Activated CD8-positive, alpha-beta memory T cell treated with anti-CD3 and anti-CD28 coated beads, Interleukin-2, amount 50 U/mL, for 48 hours (primary cell): Measurements from ENCODE around the gene ARPC4.

Experiments
- DNase-seq: peaks from one replicate; pipeline ENCODE4 v3.0.0-alpha.2; 2020

ARPC4 gene

DNA sequence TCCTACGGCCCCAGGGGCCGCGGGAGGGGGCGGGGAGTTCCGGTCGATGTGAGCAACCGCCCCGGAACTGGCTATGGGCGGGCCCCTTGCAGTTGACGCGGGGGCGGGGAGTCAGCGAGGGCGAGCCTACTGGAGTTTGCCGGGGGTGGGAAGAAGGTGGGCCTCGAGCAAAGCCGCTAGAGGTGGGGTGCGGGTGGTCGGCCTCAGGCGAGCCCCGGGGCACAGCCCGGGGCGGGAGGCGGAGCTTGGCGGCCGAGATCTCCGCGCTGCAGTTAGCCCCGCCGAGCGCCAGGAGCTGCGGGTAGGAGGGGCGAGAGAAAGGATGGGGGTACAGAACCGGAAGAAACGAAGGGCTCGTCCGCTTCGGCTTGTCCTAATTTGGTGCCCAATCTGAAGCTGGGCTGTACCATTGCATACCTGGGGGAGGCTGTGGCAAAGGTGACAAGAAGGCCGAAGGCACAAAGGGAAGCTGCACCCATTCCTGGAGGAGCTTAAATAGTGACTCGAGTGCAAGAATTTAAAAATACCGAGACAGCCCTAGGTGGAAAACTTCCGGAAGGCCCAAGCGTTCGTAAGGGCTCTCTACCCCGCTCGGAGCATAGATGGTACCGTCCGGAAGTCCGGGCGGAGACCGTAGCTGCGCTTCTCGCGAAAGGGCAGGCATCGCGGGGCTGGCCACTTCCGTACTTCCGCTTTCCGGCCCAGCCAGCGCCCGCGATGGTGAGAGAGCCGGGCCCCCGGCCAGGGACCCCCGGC is at the start of gene ARPC4, which contains the start of gene TADA3:
TSS of gene ARPC4 (plus strand) at position 678 of the 756 bp plus-strand sequence. CDS start at position 718, 40 bp downstream.
TSS of gene TADA3 (minus strand) at position 69 of the 756 bp plus-strand sequence. CDS start 1,007 bp downstream, outside the sequence.
- DNase-seq, result peak; percentile 93

DNA sequence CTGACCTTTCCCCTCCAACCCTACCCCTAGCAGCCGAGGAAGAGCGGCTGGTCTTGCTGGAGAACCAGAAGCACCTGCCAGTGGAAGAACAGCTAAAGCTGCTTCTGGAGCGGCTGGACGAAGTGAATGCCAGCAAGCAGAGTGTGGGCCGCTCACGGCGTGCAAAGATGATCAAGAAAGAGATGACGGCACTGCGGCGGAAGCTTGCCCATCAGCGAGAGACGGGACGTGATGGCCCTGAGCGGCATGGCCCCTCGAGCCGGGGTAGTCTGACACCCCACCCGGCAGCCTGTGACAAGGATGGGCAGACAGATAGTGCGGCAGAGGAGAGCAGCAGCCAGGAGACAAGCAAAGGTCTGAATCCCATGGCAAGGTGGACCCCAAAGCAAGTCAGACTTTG is 49.3 kb upstream of the ARPC4 start:
- no peak for DNase-seq

DNA sequence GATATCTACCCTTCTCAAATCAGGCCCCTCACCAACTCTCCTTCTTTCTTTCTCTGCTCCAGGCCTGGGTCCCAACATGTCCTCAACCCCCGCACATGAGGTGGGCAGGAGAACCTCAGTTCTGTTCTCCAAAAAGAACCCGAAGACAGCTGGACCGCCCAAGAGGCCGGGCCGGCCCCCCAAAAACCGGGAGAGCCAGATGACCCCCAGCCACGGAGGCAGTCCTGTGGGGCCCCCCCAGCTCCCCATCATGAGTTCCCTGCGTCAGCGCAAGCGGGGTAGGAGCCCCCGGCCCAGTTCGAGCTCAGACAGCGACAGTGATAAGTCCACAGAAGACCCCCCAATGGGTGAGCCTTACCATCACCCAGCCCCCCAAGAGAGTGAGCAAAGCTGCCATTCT is 48.7 kb upstream of the ARPC4 start:
- no peak for DNase-seq

DNA sequence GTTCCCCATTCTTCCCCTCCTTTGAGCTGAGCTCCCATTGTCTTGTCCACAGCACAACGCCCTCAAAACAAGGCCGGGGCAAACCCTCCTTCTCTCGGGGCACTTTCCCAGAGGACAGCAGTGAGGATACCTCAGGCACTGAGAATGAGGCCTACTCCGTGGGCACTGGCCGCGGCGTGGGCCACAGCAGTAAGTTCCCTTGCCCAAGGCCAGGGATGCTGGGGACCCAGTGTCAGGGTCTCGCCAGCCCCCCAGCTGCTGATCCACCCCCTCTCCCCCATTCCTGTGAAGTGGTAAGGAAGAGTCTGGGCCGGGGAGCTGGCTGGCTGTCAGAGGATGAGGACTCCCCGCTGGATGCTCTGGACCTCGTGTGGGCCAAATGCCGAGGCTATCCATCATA is 47.4 kb upstream of the ARPC4 start:
- DNase-seq, result no peak

DNA sequence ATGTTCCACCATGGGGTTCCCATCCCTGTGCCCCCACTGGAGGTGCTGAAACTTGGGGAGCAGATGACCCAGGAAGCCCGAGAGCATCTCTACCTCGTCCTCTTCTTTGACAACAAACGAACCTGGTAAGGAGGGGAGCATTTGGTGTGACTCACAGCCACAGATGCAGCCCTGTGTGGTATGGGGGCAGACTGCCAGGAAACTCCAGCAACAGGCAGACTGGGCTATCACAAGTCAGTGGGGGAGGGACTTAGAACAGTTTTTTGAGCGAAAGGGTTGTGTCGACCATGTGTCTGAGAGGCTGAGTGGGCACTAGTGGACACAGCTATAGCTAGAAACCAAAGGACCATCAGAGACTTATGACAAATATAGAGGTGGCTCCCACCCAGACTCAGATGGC is 46.6 kb upstream of the ARPC4 start:
- no peak for DNase-seq

DNA sequence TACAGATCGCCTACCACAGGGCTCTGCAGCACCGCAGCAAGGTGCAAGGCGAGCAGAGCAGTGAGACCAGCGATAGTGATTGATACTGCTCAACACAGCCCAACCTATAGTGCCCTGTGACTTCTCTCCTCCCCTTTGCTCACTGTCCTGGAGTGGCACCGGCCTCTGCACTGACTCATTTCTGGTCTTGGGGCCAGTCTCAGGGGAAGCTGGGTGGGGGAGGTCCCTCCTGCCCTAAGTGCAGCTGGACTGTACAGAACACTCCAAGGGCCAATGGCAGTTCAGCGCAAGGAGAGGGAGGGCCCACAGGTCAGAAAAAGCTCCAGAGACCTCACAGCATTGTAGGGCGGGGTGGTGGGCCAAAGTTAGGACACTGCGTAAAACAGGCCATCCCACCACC is 45.6 kb upstream of the ARPC4 start:
- no peak for DNase-seq

DNA sequence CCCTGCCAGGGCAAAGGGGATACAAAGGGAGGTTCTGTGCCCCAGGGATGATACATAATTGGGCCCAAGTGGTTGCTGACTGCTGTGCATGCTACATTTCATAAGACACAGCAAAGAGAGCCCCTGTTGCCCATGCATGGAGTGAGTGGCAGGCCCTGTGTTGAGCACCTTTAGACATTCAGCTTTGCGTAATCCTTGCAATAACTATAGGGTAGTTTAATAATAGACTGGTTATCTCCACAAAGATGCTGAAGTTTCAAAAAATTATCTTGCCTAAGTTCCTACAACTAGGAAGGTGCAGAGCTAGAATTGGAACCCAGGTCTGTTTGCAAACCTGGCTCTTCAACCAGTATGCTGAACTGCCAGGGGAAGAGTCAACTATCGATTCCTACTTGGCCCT is 44.9 kb upstream of the ARPC4 start:
- no peak for DNase-seq

DNA sequence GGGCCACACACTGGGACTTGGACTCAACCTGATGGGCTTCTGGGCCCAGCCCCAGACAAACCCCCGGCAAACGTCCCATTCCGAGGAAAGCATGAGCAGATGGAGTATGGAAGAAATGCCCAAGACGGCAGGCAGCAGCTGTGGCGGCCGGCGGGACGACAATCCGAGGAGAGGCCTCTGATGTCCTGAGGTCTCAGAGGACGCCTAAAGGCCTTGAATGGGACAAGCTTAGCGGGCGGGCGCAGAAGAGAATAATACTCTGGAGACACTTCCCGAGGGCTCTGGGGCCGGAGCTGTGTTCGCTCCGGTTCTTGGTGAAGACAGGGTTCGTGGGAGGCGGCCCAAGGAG is 43.6 kb upstream of the ARPC4 start:
- DNase-seq, result no peak

DNA sequence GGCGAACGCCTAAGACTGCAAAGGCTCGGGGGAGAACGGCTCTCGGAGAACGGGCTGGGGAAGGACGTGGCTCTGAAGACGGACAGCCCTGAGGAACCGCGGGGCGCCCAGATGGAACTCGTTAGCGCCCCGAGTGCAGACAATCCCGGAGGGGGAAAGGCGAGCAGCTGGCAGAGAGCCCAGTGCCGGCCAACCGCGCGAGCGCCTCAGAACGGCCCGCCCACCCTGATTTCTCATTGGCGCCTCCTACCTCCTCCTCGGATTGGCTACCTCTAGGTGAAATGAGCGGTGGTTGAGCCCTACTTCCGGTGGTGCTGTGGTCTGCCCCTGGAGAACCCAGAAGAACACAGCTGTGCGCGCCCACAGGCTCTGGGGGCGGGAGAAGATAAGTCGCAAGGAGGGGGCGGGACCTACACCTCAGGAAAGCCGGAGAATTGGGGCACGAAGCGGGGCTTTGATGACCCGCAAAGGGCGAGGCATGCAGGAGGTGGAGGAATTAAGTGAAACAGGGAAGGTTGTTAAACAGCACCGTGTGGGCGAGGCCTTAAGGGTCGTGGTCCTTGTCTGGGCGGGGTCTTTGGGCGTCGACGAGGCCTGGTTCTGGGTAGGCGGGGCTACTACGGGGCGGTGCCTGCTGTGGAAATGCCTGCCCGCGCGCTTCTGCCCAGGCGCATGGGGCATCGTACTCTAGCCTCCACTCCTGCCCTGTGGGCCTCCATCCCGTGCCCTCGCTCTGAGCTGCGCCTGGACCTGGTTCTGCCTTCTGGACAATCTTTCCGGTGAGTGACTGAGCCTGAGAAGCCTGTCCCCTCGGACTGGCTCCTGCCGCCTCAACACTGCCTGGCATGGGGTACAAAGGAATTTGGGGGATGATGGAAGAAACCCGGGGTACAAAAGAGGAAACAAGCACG is 43.0 kb upstream of the ARPC4 start, which contains the start of gene OGG1:
TSS of gene OGG1 (plus strand) at position 308 of the 911 bp plus-strand sequence. CDS start at position 643, 335 bp downstream.
- peak; percentile 96 for DNase-seq

DNA sequence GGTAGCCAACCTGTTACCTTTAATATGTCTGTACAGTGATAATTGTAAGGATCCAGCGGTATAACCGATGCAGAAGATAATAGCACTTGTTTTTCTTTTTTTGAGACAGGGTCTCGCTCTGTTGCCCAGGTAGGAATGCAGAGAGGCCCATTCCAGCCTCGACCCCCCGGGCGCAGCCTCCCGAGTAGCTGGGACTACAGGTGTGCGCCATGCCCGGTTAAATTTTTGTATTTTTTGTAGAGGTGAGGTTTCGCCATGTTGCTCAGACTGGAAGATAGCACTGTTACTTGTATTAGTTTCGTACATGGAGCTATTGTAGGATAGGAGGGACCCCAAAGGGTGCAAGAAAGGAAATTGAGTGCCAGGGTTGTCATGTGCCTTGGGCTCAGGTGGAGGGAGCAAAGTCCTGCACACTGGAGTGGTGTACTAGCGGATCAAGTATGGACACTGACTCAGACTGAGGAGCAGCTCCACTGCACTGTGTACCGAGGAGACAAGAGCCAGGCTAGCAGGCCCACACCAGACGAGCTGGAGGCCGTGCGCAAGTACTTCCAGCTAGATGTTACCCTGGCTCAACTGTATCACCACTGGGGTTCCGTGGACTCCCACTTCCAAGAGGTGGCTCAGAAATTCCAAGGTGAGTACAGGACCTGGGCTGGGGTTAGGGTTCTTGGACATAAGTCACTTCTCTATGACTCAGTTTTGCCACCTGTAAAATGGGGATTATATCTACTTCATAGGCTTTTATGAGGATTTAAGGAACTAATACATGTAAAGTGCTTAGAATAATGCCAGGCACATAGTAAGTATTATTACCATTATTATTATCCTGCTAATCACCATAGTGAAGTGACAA is 42.1 kb upstream of the ARPC4 start:
- no peak for DNase-seq

DNA sequence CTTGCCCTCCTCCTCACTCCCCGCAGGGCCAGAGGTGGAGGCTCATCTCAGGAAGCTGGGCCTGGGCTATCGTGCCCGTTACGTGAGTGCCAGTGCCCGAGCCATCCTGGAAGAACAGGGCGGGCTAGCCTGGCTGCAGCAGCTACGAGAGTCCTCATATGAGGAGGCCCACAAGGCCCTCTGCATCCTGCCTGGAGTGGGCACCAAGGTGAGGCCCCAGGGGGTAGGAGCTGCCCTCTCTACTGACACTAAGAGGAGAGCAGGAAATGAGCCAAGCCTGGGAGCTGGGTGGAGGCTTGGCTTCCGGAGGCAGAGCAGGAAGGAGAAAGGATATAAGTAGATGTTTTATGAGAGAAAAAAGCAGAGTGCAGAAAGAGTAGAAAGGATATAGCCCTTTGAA is 38.2 kb upstream of the ARPC4 start:
- no peak for DNase-seq

DNA sequence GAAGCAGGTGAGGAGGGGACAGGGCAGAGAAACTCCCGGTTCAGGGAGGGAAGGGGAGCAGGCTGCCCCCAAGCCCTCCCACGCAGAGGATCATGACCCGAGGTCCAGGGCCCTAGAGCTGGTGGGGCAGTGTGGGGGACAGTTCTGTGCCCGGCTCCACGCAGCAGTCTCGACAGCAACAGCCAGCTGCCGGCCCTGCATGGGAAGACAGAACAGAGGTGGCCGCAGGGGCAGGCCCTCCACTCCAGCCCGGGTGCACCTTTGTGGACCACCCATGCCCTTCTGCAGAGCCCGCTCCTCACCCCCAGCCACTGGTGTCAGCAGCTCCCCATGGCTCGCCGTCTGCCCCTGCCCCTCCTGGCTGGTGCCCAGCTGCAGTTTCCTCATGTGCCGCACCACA is 35.5 kb upstream of the ARPC4 start:
- DNase-seq, result no peak

DNA sequence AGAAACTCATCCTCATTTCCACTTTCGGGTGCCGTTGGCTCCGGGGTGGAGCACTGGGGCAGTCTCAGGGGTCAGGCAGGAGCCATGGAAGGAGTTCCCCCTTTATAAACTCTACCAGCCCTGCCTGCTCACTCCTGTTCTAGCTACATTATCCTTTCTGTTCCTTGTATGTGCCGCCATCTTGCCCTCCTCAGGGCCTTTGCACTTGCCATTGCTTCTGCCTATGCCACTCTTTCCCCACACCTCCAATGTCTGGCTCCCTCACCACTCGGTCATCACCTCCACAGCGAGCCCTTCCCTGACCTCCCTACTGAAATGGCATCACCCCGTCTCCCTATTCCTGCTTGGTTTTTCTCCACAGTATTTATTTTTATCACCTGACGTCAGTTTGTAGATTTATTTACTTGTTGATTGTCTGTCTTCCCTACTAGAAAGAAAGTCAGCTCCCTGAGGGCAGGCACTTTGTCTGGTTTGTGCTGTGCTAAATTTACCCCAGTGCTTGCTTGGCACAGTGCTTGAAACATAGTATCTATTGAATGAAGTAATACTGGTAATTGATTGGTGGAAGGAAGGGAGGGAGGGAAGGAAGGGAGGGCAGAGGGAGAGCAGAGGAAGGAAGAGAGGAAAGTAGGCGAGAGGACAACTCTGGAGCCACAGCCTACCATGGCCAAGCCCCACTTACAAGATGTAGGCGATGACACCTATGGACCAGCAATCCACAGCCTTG is 31.9 kb upstream of the ARPC4 start:
- DNase-seq, result no peak

DNA sequence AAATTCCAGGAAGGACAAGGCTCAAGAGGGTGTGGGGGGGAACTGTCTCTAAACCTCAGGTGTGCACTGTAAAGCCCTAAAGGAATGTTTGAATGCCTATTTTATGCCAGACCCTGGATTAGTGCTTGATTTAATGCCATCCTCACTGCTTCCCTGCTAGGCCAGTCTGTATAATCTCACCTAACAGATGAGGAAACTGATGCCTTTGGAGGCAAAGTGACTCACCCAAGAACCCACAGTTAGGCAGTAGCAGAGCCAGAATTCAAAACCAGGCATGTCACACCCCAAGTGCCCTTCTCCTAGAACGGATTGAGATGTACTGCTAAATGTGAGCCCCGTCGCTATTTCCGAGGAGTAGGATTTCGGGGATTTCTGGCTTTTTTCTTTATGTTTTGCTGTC is 31.0 kb upstream of the ARPC4 start:
- DNase-seq, result no peak

DNA sequence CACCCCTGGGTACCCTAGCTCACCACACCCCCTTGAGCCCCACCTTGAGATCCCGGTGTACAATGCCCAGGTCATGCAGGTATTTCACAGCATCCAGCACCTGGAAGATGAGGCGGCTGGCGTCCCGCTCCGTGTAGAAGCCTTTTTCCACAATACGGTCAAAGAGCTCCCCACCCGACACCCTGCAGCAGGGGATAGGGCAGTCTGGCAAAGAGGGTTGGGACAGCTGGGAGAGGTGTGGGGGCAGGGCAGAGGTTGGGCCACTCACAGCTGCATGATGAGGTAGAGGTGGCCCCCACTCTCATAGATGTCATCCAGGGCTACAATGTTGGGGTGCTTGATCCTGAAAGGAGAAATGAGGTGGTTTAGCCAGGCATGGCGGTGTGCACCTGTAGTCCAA is 30.0 kb upstream of the ARPC4 start:
- DNase-seq, result no peak

DNA sequence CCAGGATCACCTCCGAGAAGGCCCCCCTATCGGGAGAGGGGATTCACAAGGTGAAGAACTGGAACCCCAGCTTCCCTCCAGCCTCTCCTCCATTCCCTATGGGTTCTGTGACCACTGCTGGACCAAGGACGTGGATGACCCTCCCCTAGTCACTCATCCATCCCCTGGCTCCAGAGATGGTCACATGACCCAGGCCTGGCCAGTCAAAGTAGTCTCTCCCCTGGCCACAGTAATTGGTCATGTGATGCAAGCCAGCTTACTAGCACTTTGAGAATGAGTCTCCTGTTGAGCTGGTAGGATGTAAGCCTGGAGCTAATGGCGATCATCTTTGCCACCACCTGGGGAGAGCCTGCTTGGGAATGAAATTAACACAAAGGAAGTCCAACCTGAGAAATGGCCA is 27.0 kb upstream of the ARPC4 start:
- no peak for DNase-seq

DNA sequence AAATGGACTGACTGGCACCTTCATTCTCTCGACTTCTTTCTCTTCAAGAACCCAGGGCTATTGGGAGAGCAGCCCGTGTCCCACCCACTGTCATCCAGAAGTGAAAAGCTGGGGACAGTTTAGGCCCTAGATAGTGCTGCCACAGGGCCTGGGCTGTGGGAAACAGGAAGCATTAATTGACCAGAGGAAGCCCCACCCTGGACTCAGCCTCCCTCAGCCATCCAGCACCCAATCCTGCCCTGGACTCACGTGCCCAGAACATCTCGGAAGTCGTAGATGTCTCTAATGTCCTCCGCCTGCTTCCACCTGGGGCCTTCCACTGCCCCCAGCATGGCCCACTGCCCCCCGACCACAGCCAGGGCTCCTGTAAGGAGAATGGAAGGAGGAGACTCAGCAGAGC is 25.5 kb upstream of the ARPC4 start:
- no peak for DNase-seq

DNA sequence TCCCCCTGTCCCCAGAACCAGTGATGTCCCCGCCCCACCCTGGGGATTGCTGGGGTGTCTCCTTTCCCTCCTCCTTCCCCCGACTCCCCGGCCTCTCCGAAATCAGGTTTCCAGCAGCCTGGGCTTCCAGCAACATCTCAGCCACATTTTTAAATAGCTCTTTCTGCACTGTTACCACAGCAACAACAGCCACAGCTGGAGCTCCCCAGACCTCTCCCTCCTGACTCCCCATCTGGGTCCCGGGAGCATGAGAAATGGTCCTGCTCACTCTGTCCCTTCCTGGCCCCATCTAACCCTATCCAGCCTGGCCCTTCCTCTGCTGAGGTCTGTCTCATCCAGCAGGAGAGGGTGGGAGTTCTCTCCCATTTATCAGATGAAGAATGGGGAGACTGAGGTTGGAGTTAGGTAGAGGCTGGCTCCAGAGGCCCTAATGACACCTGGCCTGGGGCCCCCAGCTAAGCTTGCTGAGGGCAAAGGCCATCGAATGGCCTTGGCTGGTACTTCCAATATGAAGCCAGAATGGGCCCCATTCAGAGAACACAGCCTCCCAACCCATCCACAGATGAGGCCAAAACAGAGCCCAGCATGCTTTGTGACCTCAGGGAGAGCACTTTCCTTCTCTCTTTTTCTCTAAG is 24.6 kb upstream of the ARPC4 start:
- DNase-seq, result no peak

DNA sequence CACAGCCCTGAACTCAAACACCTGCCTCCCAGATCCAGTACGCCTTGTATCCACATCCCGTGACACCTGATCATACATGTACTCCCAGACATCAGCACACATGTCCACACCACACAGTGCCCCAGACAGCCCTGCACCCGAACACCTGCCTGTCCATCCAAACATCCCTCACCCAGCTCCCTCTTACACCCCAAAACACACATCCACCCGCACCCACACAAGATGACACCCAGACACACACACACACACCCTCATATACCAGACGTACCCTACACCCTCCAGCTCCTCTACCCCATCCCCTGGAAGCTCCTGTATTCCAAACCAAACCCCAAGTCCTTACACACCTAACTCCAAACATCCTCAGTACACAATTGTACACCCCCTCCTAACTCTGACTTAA is 23.9 kb upstream of the ARPC4 start:
- DNase-seq, result no peak

DNA sequence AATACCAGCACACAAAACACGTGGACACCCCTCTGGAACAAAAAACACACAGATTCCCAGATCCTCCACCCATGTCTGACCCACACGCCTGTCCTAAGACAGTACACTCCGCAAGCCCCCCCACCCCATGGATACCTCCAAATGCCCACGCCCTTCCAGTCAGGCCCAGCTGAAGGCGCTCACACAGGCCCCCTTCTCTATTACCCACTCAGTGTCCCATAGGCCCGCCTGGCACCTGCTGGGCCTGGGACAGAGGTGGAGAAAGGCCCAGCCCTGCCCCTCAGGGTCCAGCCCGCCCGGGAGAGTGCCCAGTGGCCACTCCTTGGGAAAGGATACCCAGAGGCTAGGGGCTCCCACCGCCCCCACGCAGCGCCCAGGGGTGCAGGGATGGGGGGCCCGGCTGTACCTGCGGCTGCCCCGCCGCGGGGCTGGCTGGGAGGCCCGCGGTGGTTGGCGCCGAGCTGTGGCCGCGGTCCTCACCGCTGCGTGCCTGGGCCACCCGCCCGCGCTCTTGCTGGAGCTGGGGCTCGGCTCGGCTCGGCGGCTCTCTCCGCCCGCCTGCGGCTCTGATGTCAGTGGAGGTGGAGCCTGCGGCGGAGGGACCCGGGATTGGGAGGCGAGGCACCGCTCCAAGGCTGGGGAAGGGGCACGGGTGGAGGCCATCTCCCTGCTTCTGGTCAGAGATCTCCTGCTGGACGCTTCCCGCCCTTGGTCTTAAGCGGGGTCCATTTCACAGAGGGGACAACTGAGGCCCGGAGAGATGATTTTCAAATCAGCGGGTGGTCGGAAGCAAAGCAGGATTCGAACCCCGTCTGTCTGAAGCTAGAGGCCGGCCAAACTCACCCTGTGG is 23.2 kb upstream of the ARPC4 start, which contains the start of gene CAMK1:
TSS of gene CAMK1 (minus strand) at position 522 of the 850 bp plus-strand sequence. CDS start 2,198 bp downstream, outside the sequence.
- DNase-seq, result peak; percentile 88
